Skeletal muscle satellite cell (primary cell): ENCODE measurements around the gene SLPI. TPM values are rescaled to one million over a fixed set of nuclear protein-coding genes. Genes with fewer than 3 reads are reported as not detected.

Experiments used
- H3K27me3 ChIP-seq: 2 replicates; pipeline ENCODE4 v1.7.0; 2013; ENCODE audit warnings: low read length; ENCODE audit not compliant: control insufficient read depth, insufficient read depth
- H3K36me3 ChIP-seq: 2 replicates; pipeline ENCODE4 v1.7.0; 2013; ENCODE audit warnings: mild to moderate bottlenecking, control low read depth, low read length; ENCODE audit not compliant: insufficient read depth
- H3K4me1 ChIP-seq: 2 replicates; pipeline ENCODE4 v1.7.0; 2013; ENCODE audit warnings: low read length; ENCODE audit not compliant: control insufficient read depth, insufficient read depth
- H3K4me2 ChIP-seq: 2 replicates; pipeline ENCODE4 v1.7.0; 2013; ENCODE audit warnings: mild to moderate bottlenecking, low read length
- H3K4me3 ChIP-seq: 2 replicates; pipeline ENCODE4 v1.7.0; 2013; ENCODE audit warnings: low read length
- H3K9ac ChIP-seq: 2 replicates; pipeline ENCODE4 v1.7.0; 2013; ENCODE audit warnings: mild to moderate bottlenecking, low read depth, low read length, moderate library complexity
- H3K9me3 ChIP-seq: replicated peaks from 2 replicates; pipeline ENCODE4 v1.7.0; 2013; ENCODE audit warnings: mild to moderate bottlenecking, control low read depth, low read length
- total RNA-seq: library from RNA; depleted of rRNA; stranded (reverse); fragments of >200 nt; gene quantifications from 2 replicates; pipeline ENCODE4 v1.2.3, GENCODE V29; 2012; rRNA removed

The SLPI gene
- total RNA-seq: not detected in 2 replicates

GRCh38 chr20:45254383-45255262, at the start of gene SLPI:
SLPI (minus strand) TSS chr20:45254564; CDS start chr20:45254543, 21 bp downstream.
- Histone ChIP-seq H3K36me3 (no peaks in the 10 kb centered on the region), H3K9ac (no peak within 1 kb of the TSS), H3K27me3 (peaks cover 73% of the 10 kb centered on the region), H3K4me2 (no peak within 1 kb of the TSS), H3K4me1 (peaks cover 5% of the 10 kb centered on the region), H3K4me3 (no peak within 1 kb of the TSS), H3K9me3 (no peaks in the 10 kb centered on the region)

DNA sequence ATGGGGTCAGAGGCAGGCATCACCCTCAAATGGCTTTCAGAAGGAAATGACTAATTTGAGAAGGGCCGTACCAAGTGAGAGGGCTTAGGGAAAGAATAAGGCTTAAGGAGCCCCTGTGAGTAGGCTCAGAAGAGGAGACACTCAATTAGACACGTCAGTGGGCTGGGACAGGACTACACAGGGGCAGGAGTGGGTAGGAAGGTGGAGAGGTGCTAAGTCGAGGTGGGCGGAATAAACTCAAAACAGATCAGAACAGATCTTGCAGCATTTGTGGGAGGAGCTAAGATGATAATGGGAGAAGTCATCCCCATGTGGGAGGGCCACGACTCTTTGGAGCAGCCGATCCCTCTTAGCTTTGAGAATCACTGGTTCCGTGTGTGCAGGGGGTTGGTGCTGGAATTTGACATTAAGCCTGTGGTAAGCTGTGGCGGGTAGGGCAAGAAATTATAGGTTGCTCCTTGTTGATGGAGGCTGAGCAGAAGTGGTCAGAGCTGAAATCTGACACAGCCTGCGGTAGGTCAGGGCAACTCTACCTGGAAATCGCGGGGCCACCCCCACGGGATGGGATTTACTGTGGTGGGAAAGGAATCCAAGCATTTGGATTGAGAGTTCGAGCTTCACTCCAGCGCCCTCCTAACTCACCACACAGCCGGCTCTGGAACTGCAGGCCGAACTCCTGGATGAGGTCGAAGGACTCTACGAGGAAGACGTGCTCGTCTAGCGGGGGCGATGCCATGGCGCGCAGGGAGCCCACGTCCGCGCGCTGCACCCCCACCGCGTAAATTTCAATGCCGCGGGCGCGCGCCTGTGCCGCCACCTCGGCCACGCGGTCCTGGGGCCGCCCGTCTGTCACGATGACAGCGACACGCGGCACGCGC, 49.5 kb upstream of the SLPI start:
- Histone ChIP-seq H3K36me3 (no peaks in the 10 kb centered on the region), H3K4me2 (no peak overlapping the region), H3K27me3 (peaks cover 74% of the 10 kb centered on the region), H3K4me1 (no peaks in the 10 kb centered on the region), H3K9ac (no peak overlapping the region), H3K4me3 (no peak overlapping the region), H3K9me3 (no peaks in the 10 kb centered on the region)

- peaks cover 55% of the 10 kb centered on the region for H3K27me3 ChIP-seq
- H3K9ac ChIP-seq: no peak overlapping the region
Measured at GRCh38 chr20:45301824-45302271, 47.5 kb upstream of the SLPI start.

GRCh38 chr20:45300961-45301360, 46.6 kb upstream of the SLPI start:
- Histone ChIP-seq H3K4me3 (no peak overlapping the region), H3K4me2 (no peak overlapping the region), H3K36me3 (no peaks in the 10 kb centered on the region), H3K9ac (no peak overlapping the region), H3K4me1 (no peaks in the 10 kb centered on the region), H3K9me3 (no peaks in the 10 kb centered on the region), H3K27me3 (peaks cover 53% of the 10 kb centered on the region)

More at GRCh38 chr20:45301824-45302271, 47.5 kb upstream of the SLPI start:
- Histone ChIP-seq H3K9me3 (no peaks in the 10 kb centered on the region), H3K36me3 (no peaks in the 10 kb centered on the region), H3K4me1 (no peaks in the 10 kb centered on the region), H3K4me2 (no peak overlapping the region), H3K4me3 (no peak overlapping the region)

GRCh38 chr20:45299786-45300185, 45.4 kb upstream of the SLPI start:
- H3K9ac ChIP-seq: no peak overlapping the region
- H3K4me1 ChIP-seq: no peaks in the 10 kb centered on the region
- no peak overlapping the region for H3K4me2 ChIP-seq
- H3K27me3 ChIP-seq: peaks cover 43% of the 10 kb centered on the region
- no peaks in the 10 kb centered on the region for H3K9me3 ChIP-seq
- H3K36me3 ChIP-seq: no peaks in the 10 kb centered on the region
- no peak overlapping the region for H3K4me3 ChIP-seq

DNA sequence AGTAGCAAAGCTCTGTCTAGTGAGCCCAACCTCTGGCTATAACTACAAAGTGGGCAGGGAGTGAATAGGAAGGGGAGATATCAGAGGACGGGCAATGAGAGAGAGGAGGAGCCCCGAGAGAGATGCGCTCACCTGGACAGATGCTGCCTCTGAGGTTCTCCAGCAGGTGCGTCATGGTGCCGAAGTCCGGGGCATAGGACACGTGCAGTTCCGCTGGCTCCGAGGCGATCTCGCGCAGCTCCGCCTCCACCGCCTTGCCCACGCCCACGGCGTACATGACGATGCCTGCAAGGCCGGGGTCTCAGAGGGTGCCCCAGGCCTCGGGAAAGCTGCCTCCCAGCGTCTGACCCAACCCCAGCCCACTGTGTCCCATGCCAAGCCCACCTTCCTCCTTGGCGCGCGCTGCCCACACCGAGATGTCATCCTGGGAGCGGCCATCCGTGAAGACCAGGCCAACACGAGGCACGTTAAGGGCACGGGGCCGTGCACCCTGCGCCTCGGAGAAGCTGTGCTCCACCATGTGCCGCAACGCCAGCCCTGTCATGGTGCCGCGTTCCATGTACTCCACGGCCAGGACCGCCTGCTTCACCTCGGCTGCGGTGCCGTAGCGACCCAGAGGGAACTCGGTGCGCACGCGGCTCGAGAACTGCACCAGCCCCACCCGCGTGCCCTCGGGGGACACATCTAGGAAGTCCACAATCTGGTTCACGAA, 43.6 kb upstream of the SLPI start:
- Histone ChIP-seq H3K27me3 (peaks cover 36% of the 10 kb centered on the region), H3K4me1 (peaks cover 8% of the 10 kb centered on the region), H3K36me3 (no peaks in the 10 kb centered on the region), H3K4me2 (no peak overlapping the region), H3K9me3 (no peaks in the 10 kb centered on the region), H3K4me3 (no peak overlapping the region), H3K9ac (no peak overlapping the region)

DNA sequence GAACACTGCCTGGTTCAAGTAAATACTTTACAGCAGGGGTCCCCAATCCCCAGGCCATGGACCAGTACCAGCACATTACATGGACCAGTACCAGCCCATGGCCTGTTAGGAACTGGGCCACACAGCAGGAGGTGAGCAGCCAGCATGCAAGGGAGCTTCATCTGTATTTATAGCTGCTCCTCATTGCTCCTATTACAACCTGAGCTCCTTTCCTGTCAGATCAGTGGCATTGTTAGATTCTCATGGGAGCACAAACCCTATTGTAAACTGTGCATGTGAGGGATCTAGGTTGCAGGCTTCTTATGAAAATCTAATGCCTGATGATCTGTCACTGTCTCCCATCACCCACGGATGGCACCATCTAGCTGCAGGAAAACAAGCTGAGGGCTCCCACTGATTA, 40.3 kb upstream of the SLPI start:
- H3K4me1 ChIP-seq: peaks cover 9% of the 10 kb centered on the region
- H3K9ac ChIP-seq: no peak overlapping the region
- H3K4me3 ChIP-seq: no peak overlapping the region
- no peaks in the 10 kb centered on the region for H3K9me3 ChIP-seq
- no peak overlapping the region for H3K4me2 ChIP-seq
- no peaks in the 10 kb centered on the region for H3K36me3 ChIP-seq
- peaks cover 24% of the 10 kb centered on the region for H3K27me3 ChIP-seq

DNA sequence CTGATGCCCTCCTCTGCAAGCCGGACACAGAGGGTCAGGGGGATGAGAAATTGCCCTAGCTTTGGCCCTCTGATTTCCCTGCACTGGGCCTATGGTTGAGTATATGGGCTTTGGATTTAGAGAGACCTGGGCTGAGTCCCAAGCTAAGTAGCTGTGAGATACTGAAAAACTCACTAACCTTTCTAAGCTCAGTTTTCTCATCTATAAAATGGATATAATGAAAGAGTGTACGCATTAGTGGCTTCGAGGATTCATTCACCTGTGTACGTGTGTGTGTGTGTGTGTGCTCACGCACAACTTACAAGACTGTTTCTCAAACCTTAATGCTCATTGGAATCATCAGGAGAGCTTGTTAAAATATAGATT, 39.6 kb upstream of the SLPI start:
- Histone ChIP-seq H3K36me3 (no peaks in the 10 kb centered on the region), H3K4me1 (peaks cover 9% of the 10 kb centered on the region), H3K27me3 (peaks cover 26% of the 10 kb centered on the region), H3K9ac (no peak overlapping the region), H3K4me2 (peak overlapping the region; percentile 93), H3K9me3 (no peaks in the 10 kb centered on the region), H3K4me3 (peak overlapping the region; percentile 76)

GRCh38 chr20:45293041-45294002, 39.0 kb upstream of the SLPI start:
- Histone ChIP-seq H3K4me3 (peak overlapping the region; percentile 76), H3K36me3 (no peaks in the 10 kb centered on the region), H3K4me1 (peaks cover 9% of the 10 kb centered on the region), H3K9ac (peak overlapping the region; percentile 67), H3K4me2 (peak overlapping the region; percentile 93), H3K27me3 (peaks cover 33% of the 10 kb centered on the region), H3K9me3 (no peaks in the 10 kb centered on the region)

DNA sequence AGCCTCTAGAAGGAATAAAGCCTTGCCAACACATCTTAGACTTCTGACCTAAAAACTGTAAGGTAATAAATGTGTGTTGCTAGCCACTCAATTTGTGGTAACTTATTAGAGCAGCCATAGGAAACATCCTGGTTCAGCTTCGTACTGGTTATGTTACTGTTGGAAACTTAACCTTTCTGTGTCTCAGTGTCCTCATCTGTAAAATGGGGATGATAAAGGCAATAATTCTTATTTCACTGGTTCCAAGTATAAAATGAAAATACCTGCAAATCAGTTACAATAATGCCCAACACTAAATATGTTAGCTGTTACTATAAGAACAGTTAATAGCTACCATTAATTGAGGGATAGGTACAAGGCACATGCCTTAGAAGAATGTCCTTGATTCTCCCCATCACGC, 38.0 kb upstream of the SLPI start:
- no peak overlapping the region for H3K4me3 ChIP-seq
- no peaks in the 10 kb centered on the region for H3K36me3 ChIP-seq
- no peak overlapping the region for H3K4me2 ChIP-seq
- peaks cover 9% of the 10 kb centered on the region for H3K4me1 ChIP-seq
- H3K9ac ChIP-seq: no peak overlapping the region
- peaks cover 39% of the 10 kb centered on the region for H3K27me3 ChIP-seq
- H3K9me3 ChIP-seq: no peaks in the 10 kb centered on the region
